H1 (cell line): ENCODE results near the gene PAAF1. TPM values are rescaled to one million over a fixed set of nuclear protein-coding genes. Genes with fewer than 3 reads are reported as not detected.

Experiments
- CHD7 ChIP-seq: fragments of 300-600 bp; sonication (generic); IDR thresholded peaks from 2 replicates; pipeline ENCODE4 v1.7.1; 2012; ENCODE audit warnings: low read length, moderate library complexity, mild to moderate bottlenecking, inconsistent platforms; ENCODE audit not compliant: insufficient replicate concordance
- JUN ChIP-seq: IDR thresholded peaks from 2 replicates; pipeline ENCODE4 v1.6.1; 2011; ENCODE audit warnings: low read depth, mild to moderate bottlenecking, improper control_type of control experiment, low read length
- TEAD4 ChIP-seq: IDR thresholded peaks from 2 replicates; pipeline ENCODE4 v1.6.1; 2012; ENCODE audit warnings: low read depth, low read length, inconsistent platforms, mixed read lengths
- polyA plus RNA-seq, 7 experiments: library from polyadenylated mRNA; depleted of rRNA in 3 of 7; stranded (reverse) in 5 of 7; unstranded in 2 of 7; fragments of >200 nt in 5 of 7; fragments of 200-250 nt in 2 of 7; gene quantifications; 1 replicate in 5 of 7; 2 replicates in 1 of 7; 4 replicates in 1 of 7; pipeline versions ENCODE4 v1.2.1 to v1.2.3, GENCODE V29; 2011 to 2013; ENCODE audit warnings: missing spikeins in 2 of 7, mixed read lengths in 2 of 7
- total RNA-seq: library from RNA; stranded (reverse); fragmentation: NEBNext Ultra II Directional; extraction: Animal tissue kit (Norgen Biotek cat#: 25700); gene quantifications from 2 replicates; pipeline ENCODE4 v1.2.1, GENCODE V29; 2021

The PAAF1 gene
- total and polyA plus RNA-seq, 2 of the 8 experiments (the other 6 are each of a cell fraction or from before 2014, with no cell fraction given) = 24.4 to 28.8 TPM

DNA sequence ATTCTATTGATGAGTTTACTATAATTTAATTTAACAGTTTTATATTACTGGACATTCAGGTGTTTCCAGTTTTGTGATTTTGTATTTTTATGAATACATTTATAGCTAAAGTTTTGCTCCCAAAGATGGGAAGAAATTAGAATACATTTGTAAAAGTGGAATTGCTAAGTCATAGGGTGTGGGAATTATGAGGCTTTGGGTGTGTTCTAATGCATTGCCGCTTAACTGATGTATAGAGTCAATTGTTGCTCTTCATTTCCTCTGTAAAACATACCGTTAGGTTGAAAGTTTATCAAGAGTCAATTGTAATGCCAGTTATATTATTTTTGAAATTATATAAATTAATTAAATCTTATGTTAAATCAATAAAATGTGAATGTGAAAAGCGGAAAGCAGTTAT, 16.2 kb downstream of the PAAF1 start (continued):
- no peak for TF ChIP-seq CHD7
- no peak for TF ChIP-seq TEAD4
- TF ChIP-seq JUN = no peak
- TF ChIP-seq, all 59 proteins: peak for 0
